NT2/D1 (cell line): ENCODE data around the gene NMNAT1.

Source experiments
- DNase-seq: peaks from one replicate; pipeline ENCODE4 v3.0.0-alpha.2; 2011; ENCODE audit warnings: low read depth, low spot score
- H3K27me3 ChIP-seq: 2 replicates; pipeline ENCODE4 v1.6.0; 2011; ENCODE audit warnings: mild to moderate bottlenecking; ENCODE audit not compliant: insufficient read length, insufficient read depth
- H3K36me3 ChIP-seq: 2 replicates; pipeline ENCODE4 v1.6.1; 2011; ENCODE audit warnings: mild to moderate bottlenecking, low read length, mixed read lengths; ENCODE audit not compliant: insufficient read depth, insufficient read length
- H3K4me1 ChIP-seq: 2 replicates; pipeline ENCODE4 v1.5.1; 2011; ENCODE audit not compliant: insufficient read depth, insufficient read length
- H3K4me3 ChIP-seq: 2 replicates; pipeline ENCODE4 v1.5.1; 2011; ENCODE audit warnings: low read depth; ENCODE audit not compliant: insufficient read length
- H3K9ac ChIP-seq: 2 replicates; pipeline ENCODE4 v1.6.0; 2011; ENCODE audit warnings: low read depth; ENCODE audit not compliant: insufficient read length
- H3K9me3 ChIP-seq: 2 replicates; pipeline ENCODE4 v1.5.1; 2011; ENCODE audit warnings: mild to moderate bottlenecking, low read length; ENCODE audit not compliant: insufficient read depth
- SUZ12 ChIP-seq: IDR thresholded peaks from 2 replicates; pipeline ENCODE4 v1.6.1; 2011; ENCODE audit not compliant: insufficient read length, insufficient read depth; ENCODE audit errors: extremely low read depth
- YY1 ChIP-seq: IDR thresholded peaks from 2 replicates; pipeline ENCODE4 v1.6.1; 2011; ENCODE audit not compliant: insufficient read length, insufficient read depth
- ZNF274 ChIP-seq: IDR thresholded peaks from 2 replicates; pipeline ENCODE4 v1.6.1; 2011; ENCODE audit warnings: mild to moderate bottlenecking, low read depth, low read length

The NMNAT1 gene

GRCh38 chr1:9927259-9927658 is 16.0 kb upstream of the NMNAT1 start:
- Histone ChIP-seq H3K9ac (no peak overlapping the region), H3K27me3 (no peaks in the 10 kb centered on the region), H3K36me3 (peaks cover 23% of the 10 kb centered on the region), H3K9me3 (no peaks in the 10 kb centered on the region), H3K4me3 (no peak overlapping the region), H3K4me1 (no peaks in the 10 kb centered on the region)
- TF ChIP-seq ZNF274: no peak
- TF ChIP-seq SUZ12: no peak
- no peak for TF ChIP-seq YY1
- no peak for DNase-seq

GRCh38 chr1:9929431-9930385 is 13.6 kb upstream of the NMNAT1 start:
- Histone ChIP-seq H3K27me3 (no peaks in the 10 kb centered on the region), H3K4me1 (no peaks in the 10 kb centered on the region), H3K9me3 (no peaks in the 10 kb centered on the region), H3K36me3 (peaks cover 35% of the 10 kb centered on the region), H3K4me3 (no peak overlapping the region), H3K9ac (no peak overlapping the region)
- peak; percentile 52 for DNase-seq
- no peak for TF ChIP-seq YY1
- no peak for TF ChIP-seq SUZ12
- no peak for TF ChIP-seq ZNF274

DNA sequence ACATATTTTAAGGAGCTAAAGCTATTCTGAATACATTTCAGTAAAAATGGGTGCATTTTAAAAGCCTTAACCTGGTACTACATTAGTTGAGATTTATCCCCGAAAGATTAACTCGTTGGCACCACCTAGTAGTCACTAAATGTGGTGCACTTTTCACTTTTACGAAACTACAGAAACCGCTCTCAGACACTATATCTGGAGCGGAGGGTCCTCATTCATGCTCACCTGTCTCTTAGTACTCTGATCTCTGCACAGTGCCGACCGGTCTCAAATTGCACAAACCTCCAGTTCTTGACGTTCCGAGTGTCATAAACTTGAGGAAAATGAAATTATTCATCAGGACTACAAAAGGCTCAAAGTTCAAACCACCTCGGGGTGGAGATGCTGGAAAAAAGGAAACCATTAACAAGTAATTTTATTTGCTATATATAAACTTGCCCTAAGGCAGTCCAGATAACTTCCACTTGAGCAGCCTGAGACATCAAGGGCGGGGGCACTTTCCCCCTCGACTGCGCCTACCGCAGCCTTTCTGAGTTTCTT is 806 bp upstream of the NMNAT1 start:
- H3K27me3 ChIP-seq: no peaks in the 10 kb centered on the region
- H3K4me1 ChIP-seq: no peaks in the 10 kb centered on the region
- H3K36me3 ChIP-seq: peaks cover 27% of the 10 kb centered on the region
- TF ChIP-seq YY1: no peak
- DNase-seq: no peak
- peak overlapping the region; percentile 88 for H3K4me3 ChIP-seq
- H3K9me3 ChIP-seq: no peaks in the 10 kb centered on the region
- H3K9ac ChIP-seq: peak overlapping the region; percentile 91

- Histone ChIP-seq H3K27me3 (no peaks in the 10 kb centered on the region), H3K9me3 (no peaks in the 10 kb centered on the region), H3K9ac (no peak overlapping the region), H3K36me3 (peaks cover 8% of the 10 kb centered on the region), H3K4me1 (no peaks in the 10 kb centered on the region), H3K4me3 (no peak overlapping the region)
- no peak for TF ChIP-seq ZNF274
- TF ChIP-seq YY1: no peak
- no peak for DNase-seq
Observed at GRCh38 chr1:9946315-9946714, 3.0 kb downstream of the NMNAT1 start.

DNA sequence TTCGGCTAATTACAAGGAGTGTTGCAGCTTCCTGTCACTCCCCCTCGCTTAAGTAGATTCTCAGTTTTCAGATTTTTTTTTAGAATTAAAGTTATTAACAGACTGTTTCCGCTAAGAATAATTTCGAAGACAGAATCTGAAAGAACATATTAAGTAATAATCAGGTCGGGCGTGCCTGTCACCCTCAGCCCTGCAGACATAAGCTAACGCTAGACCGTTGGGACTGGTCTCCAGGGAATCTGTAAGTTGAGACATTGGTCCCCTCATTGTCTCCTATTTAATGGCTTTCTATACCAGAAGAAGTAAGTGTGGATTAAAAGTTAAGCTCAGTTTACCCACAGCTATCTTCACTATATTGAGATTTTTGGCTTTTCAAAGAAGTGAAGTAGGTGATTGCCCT is 14.5 kb downstream of the NMNAT1 start:
- no peak overlapping the region for H3K4me3 ChIP-seq
- H3K9ac ChIP-seq: no peak overlapping the region
- TF ChIP-seq YY1 (no peak), SUZ12 (no peak), ZNF274 (no peak)
- no peak for DNase-seq
- no peaks in the 10 kb centered on the region for H3K36me3 ChIP-seq
- no peaks in the 10 kb centered on the region for H3K4me1 ChIP-seq
- H3K9me3 ChIP-seq: no peaks in the 10 kb centered on the region
- H3K27me3 ChIP-seq: no peaks in the 10 kb centered on the region

DNA sequence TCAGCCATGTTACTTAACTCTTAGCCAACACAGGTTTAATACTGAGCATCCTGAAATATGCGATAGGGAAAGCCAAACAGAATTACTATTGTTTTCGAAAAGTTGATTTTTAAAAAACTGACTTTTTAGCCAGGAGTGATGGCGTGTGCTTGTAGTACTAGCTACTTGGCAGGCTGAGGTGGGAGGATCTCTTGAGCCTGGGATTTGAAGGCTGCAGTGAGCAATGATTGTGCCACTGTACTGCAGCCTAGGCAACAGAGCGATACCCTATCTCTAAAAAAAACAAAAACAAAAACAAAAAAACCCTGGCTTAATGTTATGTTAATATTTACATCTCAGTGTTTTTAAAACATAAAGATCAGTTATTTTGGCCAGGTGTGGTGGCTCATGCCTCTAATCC is 16.7 kb downstream of the NMNAT1 start:
- no peak overlapping the region for H3K4me3 ChIP-seq
- H3K9ac ChIP-seq: no peak overlapping the region
- H3K36me3 ChIP-seq: no peaks in the 10 kb centered on the region
- H3K4me1 ChIP-seq: no peaks in the 10 kb centered on the region
- no peaks in the 10 kb centered on the region for H3K27me3 ChIP-seq
- DNase-seq: no peak
- no peaks in the 10 kb centered on the region for H3K9me3 ChIP-seq
- TF ChIP-seq ZNF274 (no peak), SUZ12 (no peak), YY1 (no peak)

DNA sequence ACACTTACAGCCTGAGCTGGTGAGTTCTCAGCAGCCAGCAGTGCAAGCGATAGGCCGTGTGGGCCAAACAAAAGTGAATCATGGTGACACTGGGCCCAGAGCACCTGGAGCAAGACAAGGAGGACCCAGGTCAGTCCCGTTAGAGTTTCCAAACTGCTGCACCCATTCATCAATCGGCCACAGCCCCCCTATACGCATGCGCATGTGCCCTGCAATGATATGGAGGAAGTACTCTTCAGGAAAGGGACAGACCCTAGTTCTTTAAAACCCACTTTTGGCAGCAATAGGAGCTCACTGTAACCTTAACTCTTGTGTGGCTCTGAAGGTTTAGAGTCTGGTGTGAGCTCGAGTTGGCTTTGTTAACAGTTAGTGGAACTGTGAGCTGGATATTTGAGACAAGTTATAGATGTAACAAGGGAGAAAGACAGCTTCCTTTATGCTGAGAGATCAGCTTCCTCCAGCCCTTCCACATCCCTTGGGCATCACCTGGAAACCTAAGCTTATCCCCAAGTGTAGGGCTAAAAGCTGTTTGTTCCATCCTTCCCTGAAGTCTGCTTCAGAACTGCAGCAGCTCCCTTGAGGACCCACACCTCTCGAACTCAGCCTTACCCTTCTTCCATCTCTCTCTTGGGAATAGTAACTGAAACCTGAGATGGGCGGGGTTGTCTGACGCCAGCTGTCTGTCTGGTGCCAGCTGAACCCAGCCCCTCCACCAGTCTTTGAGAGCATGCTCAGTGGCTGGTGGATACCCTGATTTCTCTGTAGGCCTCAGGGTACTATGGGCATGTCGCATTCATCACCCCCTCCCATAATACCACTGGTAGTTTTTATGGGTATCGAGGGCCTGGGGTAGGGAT is 17.7 kb downstream of the NMNAT1 start:
- no peaks in the 10 kb centered on the region for H3K27me3 ChIP-seq
- H3K4me1 ChIP-seq: no peaks in the 10 kb centered on the region
- no peak overlapping the region for H3K9ac ChIP-seq
- no peak for DNase-seq
- TF ChIP-seq SUZ12 (no peak), ZNF274 (no peak), YY1 (no peak)
- no peaks in the 10 kb centered on the region for H3K9me3 ChIP-seq
- H3K4me3 ChIP-seq: no peak overlapping the region
- H3K36me3 ChIP-seq: no peaks in the 10 kb centered on the region
